ENCODE results near the gene GNAI1.

The GNAI1 gene

GRCh38 chr7:80257756-80258155, 123.1 kb downstream of the GNAI1 start:
- DNase-seq = no peak

DNA sequence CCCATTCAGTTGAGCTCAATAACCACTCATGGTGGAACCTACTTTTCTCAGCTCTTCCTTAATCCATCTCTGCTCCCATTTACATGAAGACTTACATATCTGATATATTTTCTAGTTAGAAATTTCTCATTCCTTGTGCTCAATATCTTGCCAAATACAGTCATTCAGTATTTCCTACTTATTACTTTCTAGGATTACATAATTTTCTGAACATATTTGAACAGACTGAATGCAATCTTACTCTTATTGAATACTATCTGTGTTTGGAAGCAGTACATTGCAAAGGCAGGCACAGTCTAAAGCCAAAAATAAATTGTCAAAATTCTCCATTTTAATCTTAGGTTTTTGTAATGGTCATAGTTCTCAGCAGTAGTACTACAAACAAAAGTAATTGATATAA, 126.0 kb downstream of the GNAI1 start:
- DNase-seq = no peak

GRCh38 chr7:80263333-80263732, 128.7 kb downstream of the GNAI1 start:
- no peak for DNase-seq

- no peak for DNase-seq
Measured at GRCh38 chr7:80263821-80264220, 129.2 kb downstream of the GNAI1 start.

DNA sequence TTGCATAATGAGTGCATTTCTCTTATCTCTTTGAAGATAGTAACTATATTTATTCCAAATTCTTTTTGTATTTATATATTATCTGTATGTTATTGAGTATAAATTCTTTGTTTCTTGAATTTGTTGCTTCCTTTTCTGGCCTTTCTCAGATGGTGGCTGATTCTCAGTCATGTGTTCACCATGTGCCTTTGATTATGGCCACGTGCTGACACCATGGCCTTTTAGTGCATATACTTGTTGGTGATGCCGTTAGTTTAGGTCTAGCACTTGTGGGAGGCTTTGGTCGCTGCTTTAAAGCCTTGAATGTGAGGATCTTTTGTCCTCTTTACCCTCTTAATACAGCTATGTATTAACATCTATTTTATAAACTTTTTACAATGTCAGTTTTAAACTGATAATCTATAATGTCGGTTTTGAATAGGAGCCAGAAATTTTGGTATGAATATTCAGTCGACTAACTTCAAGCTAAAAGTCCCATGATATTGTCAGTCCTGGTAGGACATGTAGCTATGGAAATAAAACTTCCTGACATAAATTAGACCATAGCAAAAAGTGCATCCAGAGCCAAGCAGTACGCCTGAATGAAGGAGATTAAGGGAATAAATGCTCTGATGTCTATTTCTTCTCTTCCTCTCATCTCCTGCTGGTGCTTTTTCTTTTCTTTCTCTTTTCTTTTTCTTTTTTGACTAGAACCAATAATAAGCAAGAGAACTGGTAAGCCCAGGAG, 130.3 kb downstream of the GNAI1 start:
- DNase-seq = no peak

- DNase-seq = no peak
Measured at GRCh38 chr7:80272560-80273239, 138.1 kb downstream of the GNAI1 start.

- DNase-seq = no peak
Measured at GRCh38 chr7:80273327-80273726, 138.7 kb downstream of the GNAI1 start.

- no peak for DNase-seq
Measured at GRCh38 chr7:80275192-80275605, 140.6 kb downstream of the GNAI1 start.
